Measurements from ENCODE around the gene FLRT2. TPM values are rescaled to one million over a fixed set of nuclear protein-coding genes. Genes with fewer than 3 reads are reported as not detected.

Gene FLRT2
- total RNA-seq, 2 donors from 2014 or later = not detected

DNA sequence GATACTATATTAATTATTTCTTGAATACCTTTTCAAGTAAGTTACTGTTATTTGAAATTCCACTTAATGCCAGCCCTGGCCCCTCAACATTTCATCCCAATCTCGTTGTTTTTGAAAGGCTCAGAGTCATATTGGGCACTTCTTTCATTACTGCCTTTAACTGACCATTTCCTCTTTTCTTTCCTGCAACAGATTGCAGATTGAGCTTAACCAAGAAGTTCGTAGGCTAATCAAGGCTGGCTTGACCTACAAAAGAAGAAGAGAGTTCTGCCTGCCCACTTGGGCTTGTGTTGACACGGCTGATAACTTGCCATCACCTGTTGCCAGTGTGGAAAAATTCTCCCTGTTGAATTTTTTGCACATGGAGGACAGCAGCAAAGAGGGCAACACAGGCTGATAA, 91.0 kb downstream of the FLRT2 start:
- H3K27ac Mint-ChIP-seq = no peak overlapping the region
- DNase-seq (no peak), ATAC-seq (no peak)
- no peaks in the 10 kb centered on the region for H3K27me3 Mint-ChIP-seq
- no peaks in the 10 kb centered on the region for H3K36me3 Mint-ChIP-seq (ENCODE audit: low read depth)
- no peaks in the 10 kb centered on the region for H3K9me3 ChIP-seq (ENCODE audit: control insufficient read depth, low read length, poor library complexity, severe bottlenecking)
- H3K4me1 Mint-ChIP-seq = no peaks in the 10 kb centered on the region
- no peak overlapping the region for H3K4me3 Mint-ChIP-seq

DNA sequence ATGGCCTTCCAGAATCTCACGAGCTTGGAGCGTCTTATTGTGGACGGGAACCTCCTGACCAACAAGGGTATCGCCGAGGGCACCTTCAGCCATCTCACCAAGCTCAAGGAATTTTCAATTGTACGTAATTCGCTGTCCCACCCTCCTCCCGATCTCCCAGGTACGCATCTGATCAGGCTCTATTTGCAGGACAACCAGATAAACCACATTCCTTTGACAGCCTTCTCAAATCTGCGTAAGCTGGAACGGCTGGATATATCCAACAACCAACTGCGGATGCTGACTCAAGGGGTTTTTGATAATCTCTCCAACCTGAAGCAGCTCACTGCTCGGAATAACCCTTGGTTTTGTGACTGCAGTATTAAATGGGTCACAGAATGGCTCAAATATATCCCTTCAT, 92.2 kb downstream of the FLRT2 start:
- ATAC-seq = no peak
- DNase-seq = no peak
- H3K27ac Mint-ChIP-seq = no peak overlapping the region
- H3K9me3 ChIP-seq (ENCODE audit: control insufficient read depth, low read length, poor library complexity, severe bottlenecking) = no peaks in the 10 kb centered on the region
- no peaks in the 10 kb centered on the region for H3K36me3 Mint-ChIP-seq (ENCODE audit: low read depth)
- H3K27me3 Mint-ChIP-seq = no peaks in the 10 kb centered on the region
- H3K4me3 Mint-ChIP-seq = no peak overlapping the region
- no peaks in the 10 kb centered on the region for H3K4me1 Mint-ChIP-seq

DNA sequence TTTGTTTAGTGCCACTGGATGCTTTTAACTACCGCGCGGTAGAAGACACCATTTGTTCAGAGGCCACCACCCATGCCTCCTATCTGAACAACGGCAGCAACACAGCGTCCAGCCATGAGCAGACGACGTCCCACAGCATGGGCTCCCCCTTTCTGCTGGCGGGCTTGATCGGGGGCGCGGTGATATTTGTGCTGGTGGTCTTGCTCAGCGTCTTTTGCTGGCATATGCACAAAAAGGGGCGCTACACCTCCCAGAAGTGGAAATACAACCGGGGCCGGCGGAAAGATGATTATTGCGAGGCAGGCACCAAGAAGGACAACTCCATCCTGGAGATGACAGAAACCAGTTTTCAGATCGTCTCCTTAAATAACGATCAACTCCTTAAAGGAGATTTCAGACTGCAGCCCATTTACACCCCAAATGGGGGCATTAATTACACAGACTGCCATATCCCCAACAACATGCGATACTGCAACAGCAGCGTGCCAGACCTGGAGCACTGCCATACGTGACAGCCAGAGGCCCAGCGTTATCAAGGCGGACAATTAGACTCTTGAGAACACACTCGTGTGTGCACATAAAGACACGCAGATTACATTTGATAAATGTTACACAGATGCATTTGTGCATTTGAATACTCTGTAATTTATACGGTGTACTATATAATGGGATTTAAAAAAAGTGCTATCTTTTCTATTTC, 93.2 kb downstream of the FLRT2 start:
- Mint-ChIP-seq H3K36me3 (ENCODE audit: low read depth) (no peaks in the 10 kb centered on the region), H3K27me3 (no peaks in the 10 kb centered on the region), H3K4me3 (no peak overlapping the region), H3K4me1 (no peaks in the 10 kb centered on the region), H3K27ac (no peak overlapping the region)
- no peaks in the 10 kb centered on the region for H3K9me3 ChIP-seq (ENCODE audit: control insufficient read depth, low read length, poor library complexity, severe bottlenecking)
- no peak for ATAC-seq
- DNase-seq = no peak

DNA sequence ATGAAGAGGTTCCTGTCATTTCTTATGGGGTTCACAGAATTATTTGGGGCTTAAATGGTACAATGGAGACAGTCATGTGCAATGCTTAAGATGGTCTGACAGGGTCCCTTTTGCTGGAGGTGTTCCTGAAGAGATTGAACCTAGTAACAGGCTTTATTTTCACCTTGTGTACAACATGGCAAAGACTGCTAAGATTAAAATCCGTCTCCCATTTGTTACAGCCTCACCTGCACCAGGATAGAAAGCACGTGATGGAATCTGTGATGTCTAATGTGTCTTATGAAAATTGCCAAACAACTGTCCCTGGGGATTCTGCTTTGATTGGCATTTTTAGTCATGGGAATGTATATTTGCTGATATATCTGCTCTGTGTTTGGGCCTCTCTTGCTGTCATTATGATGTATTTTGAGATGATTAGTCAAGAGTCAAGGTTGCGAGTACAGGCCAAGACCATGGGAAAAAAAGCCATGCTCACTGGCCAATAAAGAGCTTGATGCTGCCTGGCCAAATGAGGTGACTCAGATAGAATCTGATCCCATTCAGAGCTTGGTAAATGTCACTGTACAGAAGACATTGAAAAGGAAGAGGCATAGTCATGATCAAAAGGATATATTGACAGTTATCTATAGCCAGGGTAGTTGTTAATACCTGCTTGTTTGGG, 96.1 kb downstream of the FLRT2 start:
- Mint-ChIP-seq H3K4me1 (no peaks in the 10 kb centered on the region), H3K36me3 (ENCODE audit: low read depth) (no peaks in the 10 kb centered on the region), H3K4me3 (no peak overlapping the region), H3K27ac (no peak overlapping the region), H3K27me3 (no peaks in the 10 kb centered on the region)
- DNase-seq (no peak), ATAC-seq (no peak)
- no peaks in the 10 kb centered on the region for H3K9me3 ChIP-seq (ENCODE audit: control insufficient read depth, low read length, poor library complexity, severe bottlenecking)

DNA sequence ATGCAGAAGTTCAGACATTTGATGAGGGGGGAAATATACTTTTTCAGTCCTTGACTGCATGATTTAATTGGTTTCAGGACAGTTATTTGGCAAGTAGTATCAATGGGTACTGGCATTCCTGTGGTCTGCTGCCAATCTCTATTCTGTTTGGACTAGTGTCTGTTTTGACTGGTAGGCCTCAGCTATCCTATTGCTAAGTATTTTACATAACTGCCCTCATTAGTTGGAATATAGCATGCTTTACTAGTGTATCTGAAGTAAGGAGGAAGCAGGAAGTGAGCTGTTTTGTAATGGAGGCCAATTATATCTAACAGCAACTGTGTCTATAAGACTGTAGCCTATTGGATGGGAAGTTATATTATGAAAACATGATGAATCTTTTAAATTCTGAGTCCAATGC, 104.3 kb downstream of the FLRT2 start:
- H3K4me1 Mint-ChIP-seq = no peaks in the 10 kb centered on the region

DNA sequence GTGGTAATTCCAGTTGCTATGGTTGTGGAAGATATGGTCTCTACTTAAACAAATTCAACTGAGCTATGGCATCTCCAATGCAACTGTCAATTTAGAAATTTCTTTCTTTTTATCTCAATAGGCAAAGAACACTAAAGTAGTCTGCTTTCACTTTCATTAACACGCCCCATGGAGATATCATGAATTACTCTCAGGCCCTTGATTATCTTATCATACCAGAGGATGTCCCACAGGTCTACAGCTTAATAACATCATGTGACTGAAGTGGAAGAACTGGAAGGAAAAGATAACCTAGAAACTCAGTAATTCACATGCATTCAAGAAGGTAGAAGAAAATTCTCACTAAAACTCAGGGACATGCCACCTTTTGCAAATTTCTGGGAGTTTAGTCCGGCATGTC, 114.3 kb downstream of the FLRT2 start:
- Mint-ChIP-seq H3K27ac (no peak overlapping the region), H3K27me3 (no peaks in the 10 kb centered on the region), H3K4me3 (no peak overlapping the region)

More for the DNA sequence above, 104.3 kb downstream of the FLRT2 start:
- H3K36me3 Mint-ChIP-seq (ENCODE audit: low read depth) = no peaks in the 10 kb centered on the region
- H3K9me3 ChIP-seq (ENCODE audit: control insufficient read depth, low read length, poor library complexity, severe bottlenecking) = no peaks in the 10 kb centered on the region
- no peak for ATAC-seq
- no peak for DNase-seq
- H3K4me3 Mint-ChIP-seq = no peak overlapping the region
- no peaks in the 10 kb centered on the region for H3K27me3 Mint-ChIP-seq
- H3K27ac Mint-ChIP-seq = no peak overlapping the region

DNA sequence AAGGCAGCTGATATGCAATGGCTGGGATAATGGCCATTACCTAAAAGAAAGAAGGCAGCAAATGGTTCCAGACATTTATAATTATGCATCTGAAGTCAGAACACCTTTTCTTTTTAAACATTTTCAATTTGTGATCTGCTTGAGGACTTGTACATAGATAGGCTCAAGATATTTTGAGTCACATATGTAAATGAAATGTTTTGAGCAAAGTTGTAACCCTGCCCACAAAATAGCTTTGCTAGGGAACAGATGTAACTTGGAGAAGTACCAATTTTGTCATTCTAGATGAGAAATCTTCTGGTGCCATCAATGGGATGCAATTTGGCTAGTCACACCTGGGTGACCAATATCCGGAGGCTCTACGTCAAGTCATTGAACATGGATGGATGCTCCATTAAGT, 123.1 kb downstream of the FLRT2 start:
- Mint-ChIP-seq H3K4me3 (no peak overlapping the region), H3K36me3 (ENCODE audit: low read depth) (no peaks in the 10 kb centered on the region), H3K27ac (no peak overlapping the region), H3K4me1 (no peaks in the 10 kb centered on the region), H3K27me3 (no peaks in the 10 kb centered on the region)
- ATAC-seq = no peak
- DNase-seq = no peak
- no peaks in the 10 kb centered on the region for H3K9me3 ChIP-seq (ENCODE audit: control insufficient read depth, low read length, poor library complexity, severe bottlenecking)

More for the DNA sequence above, 114.3 kb downstream of the FLRT2 start:
- H3K9me3 ChIP-seq (ENCODE audit: control insufficient read depth, low read length, poor library complexity, severe bottlenecking) = no peaks in the 10 kb centered on the region
- Mint-ChIP-seq H3K36me3 (ENCODE audit: low read depth) (no peaks in the 10 kb centered on the region), H3K4me1 (no peaks in the 10 kb centered on the region)
- ATAC-seq = no peak
- no peak for DNase-seq

DNA sequence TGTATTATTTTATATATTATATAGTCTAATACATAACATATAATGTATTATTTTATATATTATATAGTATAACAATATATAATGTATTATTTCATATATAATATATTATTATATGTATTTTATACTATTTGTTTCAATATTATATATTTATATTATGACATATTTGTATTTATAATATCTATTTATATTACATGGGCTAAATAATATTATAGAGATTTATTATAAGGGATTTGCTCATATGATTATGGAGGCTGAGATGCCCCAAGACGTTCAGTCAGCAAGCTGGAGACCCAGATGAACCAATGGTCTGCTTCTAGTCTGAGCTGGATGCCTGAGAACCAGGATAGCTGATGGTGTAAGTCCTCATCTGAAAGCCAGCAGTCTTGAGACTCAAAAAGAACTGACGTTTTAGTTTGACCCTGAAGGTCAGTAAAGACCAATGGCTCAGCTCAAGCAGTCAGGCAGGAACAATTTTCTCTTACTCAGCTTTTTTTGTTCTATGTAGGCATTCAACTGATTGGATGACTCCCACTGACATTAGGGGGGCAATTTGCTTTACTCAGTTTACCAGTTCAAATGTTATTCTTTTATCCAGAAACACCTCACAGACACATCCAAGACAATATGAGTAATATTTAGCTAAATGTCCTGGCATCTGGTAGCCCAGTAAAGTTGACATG, 130.4 kb downstream of the FLRT2 start:
- no peaks in the 10 kb centered on the region for H3K27me3 Mint-ChIP-seq
- H3K9me3 ChIP-seq (ENCODE audit: control insufficient read depth, low read length, poor library complexity, severe bottlenecking) = no peaks in the 10 kb centered on the region
- H3K4me3 Mint-ChIP-seq = no peak overlapping the region
- no peaks in the 10 kb centered on the region for H3K4me1 Mint-ChIP-seq
- H3K27ac Mint-ChIP-seq = no peak overlapping the region
- H3K36me3 Mint-ChIP-seq (ENCODE audit: low read depth) = no peaks in the 10 kb centered on the region
- DNase-seq = no peak
- no peak for ATAC-seq

DNA sequence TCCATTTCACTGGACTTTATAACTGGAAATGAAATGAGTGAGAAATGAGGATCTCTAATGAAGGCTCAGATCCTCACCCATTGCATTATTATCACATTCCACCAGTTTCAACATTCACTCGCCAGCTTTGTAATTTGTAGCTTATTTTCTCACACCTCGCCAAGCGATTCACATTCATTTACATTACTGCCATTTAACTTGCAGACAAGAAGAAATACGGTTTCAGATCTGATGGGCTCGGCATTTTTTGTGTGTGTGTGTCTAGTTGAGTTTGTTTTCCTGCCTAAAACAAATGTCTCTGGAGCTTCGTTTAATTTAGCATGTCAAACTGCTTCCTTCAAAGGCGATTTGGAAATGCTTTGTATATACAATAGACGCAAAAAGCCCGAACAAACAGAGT, 132.2 kb downstream of the FLRT2 start:
- Mint-ChIP-seq H3K4me3 (no peak overlapping the region), H3K36me3 (ENCODE audit: low read depth) (no peaks in the 10 kb centered on the region), H3K4me1 (no peaks in the 10 kb centered on the region)

DNA sequence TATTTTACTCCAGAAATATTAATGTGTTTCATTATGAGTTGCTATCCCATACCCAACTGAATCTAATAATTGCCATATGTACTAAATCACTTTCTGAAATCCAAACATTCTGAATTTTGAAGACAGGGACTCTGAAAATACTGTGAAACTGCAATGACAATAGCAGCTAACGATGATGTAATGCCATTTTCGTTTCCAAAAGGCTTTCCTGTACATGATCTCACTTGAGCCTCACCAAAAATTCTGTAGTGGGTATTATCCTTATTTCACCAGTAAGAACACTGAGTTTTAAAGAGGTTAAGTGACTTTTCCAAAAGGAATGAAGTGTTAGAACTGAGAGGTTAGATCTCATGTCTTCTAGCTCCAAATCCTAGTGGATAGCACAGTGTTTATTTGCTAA, 133.3 kb downstream of the FLRT2 start:
- Mint-ChIP-seq H3K27ac (no peak overlapping the region), H3K4me3 (no peak overlapping the region)

More for the DNA sequence above, 132.2 kb downstream of the FLRT2 start:
- H3K27me3 Mint-ChIP-seq = no peaks in the 10 kb centered on the region
- no peak for ATAC-seq
- DNase-seq = no peak
- no peak overlapping the region for H3K27ac Mint-ChIP-seq
- no peaks in the 10 kb centered on the region for H3K9me3 ChIP-seq (ENCODE audit: control insufficient read depth, low read length, poor library complexity, severe bottlenecking)

DNA sequence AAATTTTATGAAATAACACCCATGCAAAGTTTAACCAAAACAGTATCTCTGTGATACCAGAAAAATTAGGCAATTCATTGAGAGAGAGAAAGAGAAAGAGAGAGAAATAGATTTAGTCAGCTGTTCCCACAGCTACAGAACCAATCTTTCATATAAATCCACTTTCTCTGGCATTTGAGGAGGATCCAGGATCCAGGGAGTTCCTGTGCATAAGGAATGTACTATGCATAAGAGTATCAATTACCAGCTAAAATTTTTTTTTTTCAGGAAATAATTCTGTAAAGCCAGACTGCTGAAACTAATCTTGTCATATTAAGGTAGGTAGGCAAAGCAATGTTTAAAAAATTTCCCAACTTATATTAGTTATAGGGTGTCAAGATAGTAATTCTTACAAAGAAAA, 133.7 kb downstream of the FLRT2 start:
- Mint-ChIP-seq H3K36me3 (ENCODE audit: low read depth) (no peaks in the 10 kb centered on the region), H3K4me1 (no peaks in the 10 kb centered on the region), H3K27ac (no peak overlapping the region), H3K27me3 (no peaks in the 10 kb centered on the region), H3K4me3 (no peak overlapping the region)
- DNase-seq (no peak), ATAC-seq (no peak)
- no peaks in the 10 kb centered on the region for H3K9me3 ChIP-seq (ENCODE audit: control insufficient read depth, low read length, poor library complexity, severe bottlenecking)

More for the DNA sequence above, 133.3 kb downstream of the FLRT2 start:
- H3K4me1 Mint-ChIP-seq = no peaks in the 10 kb centered on the region
- no peaks in the 10 kb centered on the region for H3K36me3 Mint-ChIP-seq (ENCODE audit: low read depth)
- no peaks in the 10 kb centered on the region for H3K27me3 Mint-ChIP-seq
- ATAC-seq (no peak), DNase-seq (no peak)
- H3K9me3 ChIP-seq (ENCODE audit: control insufficient read depth, low read length, poor library complexity, severe bottlenecking) = no peaks in the 10 kb centered on the region

DNA sequence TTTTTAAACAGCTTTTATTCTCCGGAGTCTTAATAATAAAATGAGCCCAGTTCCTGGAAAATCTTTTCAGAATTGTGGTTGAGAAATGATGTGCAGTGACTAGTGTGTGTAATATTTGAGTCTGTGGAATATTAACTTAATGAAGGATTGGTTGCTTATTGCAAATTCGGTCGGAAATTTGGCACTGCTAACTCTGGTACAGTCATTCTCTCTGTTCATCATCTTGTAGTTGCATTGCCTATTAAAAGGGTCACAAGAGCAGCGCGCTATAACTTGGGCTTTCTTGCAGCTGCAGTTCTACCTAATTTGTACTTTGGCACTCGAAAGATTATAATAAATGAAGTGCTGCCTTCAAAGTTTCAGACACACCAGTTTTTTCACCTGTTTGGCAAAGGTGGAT, 146.0 kb downstream of the FLRT2 start:
- DNase-seq = no peak
- Mint-ChIP-seq H3K27me3 (no peaks in the 10 kb centered on the region), H3K27ac (no peak overlapping the region), H3K36me3 (ENCODE audit: low read depth) (no peaks in the 10 kb centered on the region), H3K4me1 (no peaks in the 10 kb centered on the region), H3K4me3 (no peak overlapping the region)
- ATAC-seq = no peak
- H3K9me3 ChIP-seq (ENCODE audit: control insufficient read depth, low read length, poor library complexity, severe bottlenecking) = no peaks in the 10 kb centered on the region

DNA sequence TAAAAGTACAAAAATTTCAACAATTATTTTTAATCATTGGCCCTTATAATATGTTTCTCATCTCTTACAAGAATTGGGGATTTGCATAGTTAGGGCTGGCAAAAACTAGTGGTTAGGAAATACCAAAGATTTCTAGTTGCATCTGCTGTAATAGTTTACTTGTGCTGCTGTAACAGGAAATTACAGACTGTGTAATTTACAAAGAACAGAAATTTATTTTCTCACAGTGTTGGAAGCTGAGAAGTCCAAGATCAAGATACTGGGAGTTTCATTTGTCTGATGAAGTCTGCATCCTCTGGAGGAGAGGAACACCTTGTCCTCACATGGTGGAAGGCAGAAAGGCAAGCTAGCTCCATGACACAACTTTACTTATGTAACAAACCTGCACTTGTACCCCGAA, 157.0 kb downstream of the FLRT2 start:
- H3K36me3 Mint-ChIP-seq (ENCODE audit: low read depth) = peaks cover 4% of the 10 kb centered on the region

More for the DNA sequence above, 157.0 kb downstream of the FLRT2 start:
- Mint-ChIP-seq H3K4me1 (no peaks in the 10 kb centered on the region), H3K27ac (no peak overlapping the region), H3K27me3 (no peaks in the 10 kb centered on the region), H3K4me3 (no peak overlapping the region)
- DNase-seq (no peak), ATAC-seq (no peak)
- H3K9me3 ChIP-seq (ENCODE audit: control insufficient read depth, low read length, poor library complexity, severe bottlenecking) = no peaks in the 10 kb centered on the region

All from T-helper 17 cell (primary cell).